GM10248 (cell line): Measurements from ENCODE around the gene CHD5.

Experiments
- CTCF ChIA-PET: fragments of 300-600 bp; sonication (Branson Sonifier 250); formaldehyde crosslinking; extraction: SDS; loops from one replicate; lab custom pipeline; 2021; ENCODE audit warnings: antibody characterized with exemption; lab: Yijun Ruan, JAX
- POLR2A ChIA-PET: fragments of 350-650 bp; sonication (Branson Sonifier 250); formaldehyde crosslinking; extraction: SDS; loops from one replicate; lab custom pipeline; 2020; ENCODE audit warnings: antibody characterized with exemption; lab: Yijun Ruan, JAX
- DNase-seq: peaks from one replicate; pipeline ENCODE4 v3.0.0; 2012; ENCODE audit errors: extremely low spot score
- TF ChIP-seq, protein P1 (sequence below): IDR thresholded peaks from 2 replicates; pipeline ENCODE4 v1.5.1; 2012; ENCODE audit warnings: mild to moderate bottlenecking, low read depth; ENCODE audit errors: extremely low read depth, missing control alignments, control extremely low read depth

CHD5 gene

GRCh38 chr1:6054596-6054995 lies 125.5 kb downstream of the CHD5 start:
- DNase-seq = no peak
- ChIA-PET CTCF (no interaction called here), POLR2A (no interaction called here)
- TF ChIP-seq, protein P1, sequence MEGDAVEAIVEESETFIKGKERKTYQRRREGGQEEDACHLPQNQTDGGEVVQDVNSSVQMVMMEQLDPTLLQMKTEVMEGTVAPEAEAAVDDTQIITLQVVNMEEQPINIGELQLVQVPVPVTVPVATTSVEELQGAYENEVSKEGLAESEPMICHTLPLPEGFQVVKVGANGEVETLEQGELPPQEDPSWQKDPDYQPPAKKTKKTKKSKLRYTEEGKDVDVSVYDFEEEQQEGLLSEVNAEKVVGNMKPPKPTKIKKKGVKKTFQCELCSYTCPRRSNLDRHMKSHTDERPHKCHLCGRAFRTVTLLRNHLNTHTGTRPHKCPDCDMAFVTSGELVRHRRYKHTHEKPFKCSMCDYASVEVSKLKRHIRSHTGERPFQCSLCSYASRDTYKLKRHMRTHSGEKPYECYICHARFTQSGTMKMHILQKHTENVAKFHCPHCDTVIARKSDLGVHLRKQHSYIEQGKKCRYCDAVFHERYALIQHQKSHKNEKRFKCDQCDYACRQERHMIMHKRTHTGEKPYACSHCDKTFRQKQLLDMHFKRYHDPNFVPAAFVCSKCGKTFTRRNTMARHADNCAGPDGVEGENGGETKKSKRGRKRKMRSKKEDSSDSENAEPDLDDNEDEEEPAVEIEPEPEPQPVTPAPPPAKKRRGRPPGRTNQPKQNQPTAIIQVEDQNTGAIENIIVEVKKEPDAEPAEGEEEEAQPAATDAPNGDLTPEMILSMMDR = no peak

DNA sequence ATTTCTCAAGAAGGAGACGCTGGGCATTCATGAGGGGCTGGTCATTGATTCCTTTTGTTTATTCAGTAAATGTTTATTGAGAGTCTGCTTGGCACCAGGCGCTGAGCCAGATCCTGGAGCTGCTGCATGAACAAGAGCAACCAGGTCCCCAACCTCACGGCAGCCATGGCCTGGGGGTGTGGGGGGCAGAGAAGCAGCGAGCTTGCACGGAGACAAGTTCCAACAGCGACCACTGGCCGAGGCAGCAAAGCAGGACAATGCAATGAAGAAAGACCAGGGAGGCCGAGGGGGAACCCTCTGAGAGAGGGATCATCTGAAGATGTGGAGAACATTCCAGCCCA lies 126.9 kb downstream of the CHD5 start:
- TF ChIP-seq, protein P1 = no peak
- ChIA-PET CTCF (interaction anchor here (1.2 to 1.8 kb wide), 3 partner anchors 23 to 192 kb away, joined by 4 to 6 read pairs (median 6); no protein-coding TSS in a partner anchor), POLR2A (no interaction called here)
- no peak for DNase-seq

DNA sequence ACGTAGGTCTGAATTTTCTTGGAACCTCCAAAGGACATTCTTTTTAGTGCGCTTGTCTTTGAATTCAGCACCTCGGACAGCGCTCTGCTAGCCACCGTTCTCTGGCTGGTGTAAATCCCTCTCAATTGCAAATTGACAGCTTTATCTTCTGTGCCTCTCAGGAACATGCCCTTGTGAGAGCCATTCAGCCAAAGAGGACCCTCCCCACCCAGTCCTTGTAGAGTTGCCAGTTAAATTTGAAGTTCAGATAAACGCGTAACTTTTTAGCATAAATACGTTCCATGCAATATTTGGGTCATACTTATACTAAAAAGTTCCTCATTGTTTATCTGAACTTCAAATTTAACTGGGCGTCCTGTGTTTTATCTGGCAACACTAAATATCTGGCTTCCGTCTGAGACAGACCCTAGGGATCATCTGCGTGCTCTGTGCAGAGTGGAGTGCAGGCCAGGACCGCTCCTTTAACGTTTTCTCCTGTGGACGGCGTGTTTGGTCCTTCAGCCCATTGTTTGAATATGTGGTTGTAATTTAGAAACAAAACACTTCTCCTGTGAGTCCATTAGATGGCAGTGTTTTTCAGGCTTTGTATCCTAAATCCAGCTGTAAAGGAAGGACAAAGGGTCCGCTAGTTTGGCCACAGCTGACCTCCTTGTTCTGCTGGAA lies 127.4 kb downstream of the CHD5 start:
- ChIA-PET POLR2A (no interaction called here), CTCF (interaction anchor here (1.2 to 1.8 kb wide), 3 partner anchors 23 to 193 kb away, joined by 4 to 6 read pairs (median 6); no protein-coding TSS in a partner anchor)
- DNase-seq = peak; percentile 51
- TF ChIP-seq, protein P1 = peak; percentile 26
